Psoas muscle (tissue), 8 donors: ENCODE data around the gene CD55. TPM values are rescaled to one million over a fixed set of nuclear protein-coding genes. Genes with fewer than 3 reads are reported as not detected.

Experiments used
- ATAC-seq, 4 donors: fragments of 200-7000 bp; cut with Tn5 transposase; one replicate each; pipeline ENCODE4 v1.9.1; 2020; ENCODE audit warnings: moderate library complexity in 3 of 4, mild to moderate bottlenecking in 2 of 4
- DNase-seq, 2 donors: peaks; one replicate each; pipeline ENCODE4 v3.0.0-alpha.2; 2020
- H3K27ac ChIP-seq: fragments of 200-600 bp; one replicate; pipeline ENCODE4 v1.8.0; 2022
- H3K27me3 ChIP-seq, 3 donors: fragments of 200-600 bp in 1 of 3; one replicate each; pipeline versions ENCODE4 v1.6.1 to v1.8.0; 2013 to 2022; ENCODE audit warnings: low read length in 2 of 3, mild to moderate bottlenecking in 2 of 3, moderate library complexity in 1 of 3; ENCODE audit not compliant: insufficient read depth in 3 of 3
- H3K36me3 ChIP-seq, 2 donors: fragments of 200-600 bp in 1 of 2; one replicate each; pipeline versions ENCODE4 v1.6.1 to v1.8.0; 2013 to 2022; ENCODE audit warnings: low read depth in 1 of 2, mild to moderate bottlenecking in 1 of 2, moderate library complexity in 1 of 2; ENCODE audit not compliant: insufficient read depth in 1 of 2
- H3K4me1 ChIP-seq: fragments of 200-600 bp; one replicate; pipeline ENCODE4 v1.8.0; 2022
- H3K4me3 ChIP-seq: fragments of 200-600 bp; one replicate; pipeline ENCODE4 v1.8.0; 2022; ENCODE audit warnings: mild to moderate bottlenecking
- H3K9me3 ChIP-seq: fragments of 200-600 bp; one replicate; pipeline ENCODE4 v1.8.0; 2022
- WGBS, 3 donors: extraction: QIAGEN DNeasy Blood & Tissue Kit; methylation state at CpG; one replicate each; pipeline versions ENCODE4 v1.1.6 to v1.1.7; 2013; 5-methylcytosine and 5-hydroxymethylcytosine counted together
- intact Hi-C, 2 donors: fragments of 100-400 bp; cut with DNase I; formaldehyde crosslinking; loops; one replicate each; pipeline versions ENCODE4 v1.11.0 to v1.14.2; 2022
- long read RNA-seq, 2 donors: library from polyadenylated mRNA; unstranded; transcript quantifications; one replicate each; pipeline ENCODE4 v2.0.0, GENCODE V29; 2021
- polyA plus RNA-seq, 3 donors: library from polyadenylated mRNA; stranded (reverse); fragments of 200-250 nt; gene quantifications; one replicate each; pipeline ENCODE4 v1.2.3, GENCODE V29; 2013
- total RNA-seq, 4 donors: library from RNA; stranded (reverse); fragmentation: NEBNext Ultra II Directional in 2 of 4; extraction: Animal tissue kit (Norgen Biotek cat#: 25700) in 2 of 4; gene quantifications; one replicate each; pipeline versions ENCODE4 v1.2.1 to v1.2.4, GENCODE V29; 2021 to 2023
- TF ChIP-seq, protein P1 (sequence below): fragments of 200-600 bp; IDR thresholded peaks from one replicate; pipeline ENCODE4 v1.8.0; 2022; ENCODE audit warnings: antibody characterized with exemption
- donor health status: healthy with polysubstance abuse.
- donor health status: DM: no; HTN: no; CAD: no; lungs with moderate emphysema.
- donor health status: Bipolar disorder and iron deficiency.
- donor health status: healthy.
- donor health status: DM: yes; HTN: yes; CAD: no.
- donor health status: DM: no; HTN: no; CAD: no.
- donor health status: DM: no; HTN: no; CAD: no.
- donor health status: DM: yes; HTN: yes; CAD: no.

Gene CD55
- total RNA-seq = 100 to 1,000 TPM in 2 of 4 donors, 10 to 100 TPM in 2; 44.2 to 108 (median 81.9) TPM
- 100 to 1,000 TPM in 2 of 3 donors, 10 to 100 TPM in 1; 85.6 to 318 (median 121) TPM for polyA plus RNA-seq
- long read RNA-seq, donor 1, transcript CD55-201 (11 exons, 2,220 nt) = minor isoform, 14 of 60 reads
- long read RNA-seq, donor 1, transcript CD55-204 (10 exons, 2,892 nt) = major isoform, 29 of 60 reads
- long read RNA-seq, donor 1, partial matches to known transcripts = 6 of 60 reads
- long read RNA-seq, donor 1, other reads (novel, unspliced or antisense) = 8 of 60 reads
- long read RNA-seq, donor 2, transcript CD55-201 (11 exons, 2,220 nt) = minor isoform, 28 of 245 reads
- long read RNA-seq, donor 2, transcript CD55-203 (10 exons, 1,691 nt) = minor isoform, 26 of 245 reads
- long read RNA-seq, donor 2, transcript CD55-204 (10 exons, 2,892 nt) = major isoform, 135 of 245 reads
- long read RNA-seq, donor 2, partial matches to known transcripts = 10 of 245 reads
- long read RNA-seq, donor 2, other reads (novel, unspliced or antisense) = 46 of 245 reads

DNA sequence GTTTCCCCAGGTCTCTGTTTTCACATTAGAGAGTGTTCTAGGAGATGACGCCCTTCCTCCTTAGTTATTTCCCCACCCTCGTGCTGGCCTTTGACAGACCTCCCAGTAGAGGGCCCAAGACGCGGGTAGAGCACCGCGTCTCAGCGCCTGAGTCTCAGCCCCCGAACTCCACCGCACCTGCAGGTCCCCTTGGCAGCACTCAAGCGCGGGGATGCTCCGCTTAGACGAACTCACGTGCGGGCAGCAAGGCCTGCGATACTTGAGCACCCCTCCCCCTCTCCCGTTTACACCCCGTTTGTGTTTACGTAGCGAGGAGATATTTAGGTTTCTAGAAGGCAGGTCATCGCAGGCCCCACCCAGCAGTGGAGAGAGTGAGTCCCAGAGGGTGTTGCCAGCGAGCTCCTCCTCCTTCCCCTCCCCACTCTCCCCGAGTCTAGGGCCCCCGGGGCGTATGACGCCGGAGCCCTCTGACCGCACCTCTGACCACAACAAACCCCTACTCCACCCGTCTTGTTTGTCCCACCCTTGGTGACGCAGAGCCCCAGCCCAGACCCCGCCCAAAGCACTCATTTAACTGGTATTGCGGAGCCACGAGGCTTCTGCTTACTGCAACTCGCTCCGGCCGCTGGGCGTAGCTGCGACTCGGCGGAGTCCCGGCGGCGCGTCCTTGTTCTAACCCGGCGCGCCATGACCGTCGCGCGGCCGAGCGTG is at the start of gene CD55:
Gene CD55, plus strand, starts transcription at position 600 of the 711 bp plus-strand sequence. Its CDS starts 88 bp downstream, at position 688.
- DNase-seq (peak; percentile 95 to 98), ATAC-seq (peak; percentile 93 to 96 (median 94))
- intact Hi-C loops = no loop called here
- 0 to 1% (median 1%) methylated on average over 48 to 53 of the region's 53 CpGs for WGBS, 3 donors
- Histone ChIP-seq H3K4me1 (peaks cover 46% of the 10 kb centered on the region), H3K36me3 (peaks cover 2 to 35% of the 10 kb centered on the region in 2 donors), H3K27me3 (no peaks in the 10 kb centered on the region), H3K4me3 (peak within 1 kb of the TSS; percentile 96), H3K27ac (peak within 1 kb of the TSS; percentile 98), H3K9me3 (no peaks in the 10 kb centered on the region)
- TF ChIP-seq, protein P1, sequence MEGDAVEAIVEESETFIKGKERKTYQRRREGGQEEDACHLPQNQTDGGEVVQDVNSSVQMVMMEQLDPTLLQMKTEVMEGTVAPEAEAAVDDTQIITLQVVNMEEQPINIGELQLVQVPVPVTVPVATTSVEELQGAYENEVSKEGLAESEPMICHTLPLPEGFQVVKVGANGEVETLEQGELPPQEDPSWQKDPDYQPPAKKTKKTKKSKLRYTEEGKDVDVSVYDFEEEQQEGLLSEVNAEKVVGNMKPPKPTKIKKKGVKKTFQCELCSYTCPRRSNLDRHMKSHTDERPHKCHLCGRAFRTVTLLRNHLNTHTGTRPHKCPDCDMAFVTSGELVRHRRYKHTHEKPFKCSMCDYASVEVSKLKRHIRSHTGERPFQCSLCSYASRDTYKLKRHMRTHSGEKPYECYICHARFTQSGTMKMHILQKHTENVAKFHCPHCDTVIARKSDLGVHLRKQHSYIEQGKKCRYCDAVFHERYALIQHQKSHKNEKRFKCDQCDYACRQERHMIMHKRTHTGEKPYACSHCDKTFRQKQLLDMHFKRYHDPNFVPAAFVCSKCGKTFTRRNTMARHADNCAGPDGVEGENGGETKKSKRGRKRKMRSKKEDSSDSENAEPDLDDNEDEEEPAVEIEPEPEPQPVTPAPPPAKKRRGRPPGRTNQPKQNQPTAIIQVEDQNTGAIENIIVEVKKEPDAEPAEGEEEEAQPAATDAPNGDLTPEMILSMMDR = peak; percentile 30

DNA sequence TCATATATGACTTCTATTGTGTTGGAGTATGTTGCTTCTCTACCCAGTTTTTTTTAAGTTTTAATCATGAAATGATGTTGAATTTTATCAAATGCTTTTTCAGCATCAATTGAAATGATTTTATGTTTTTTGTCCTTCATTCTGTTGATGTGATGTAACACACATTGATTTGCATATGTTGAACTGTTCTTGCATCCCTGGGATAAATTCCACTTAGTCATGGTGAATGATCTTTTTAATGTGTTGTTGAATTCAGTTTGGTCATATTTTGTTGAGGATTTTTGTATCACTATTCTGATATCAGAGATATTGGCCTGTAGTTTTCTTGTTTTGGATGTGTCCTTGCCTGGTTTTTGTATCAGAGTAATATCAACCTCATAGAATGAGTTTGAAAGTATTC is 46.6 kb upstream of the CD55 start:
- H3K9me3 ChIP-seq = peaks cover 9% of the 10 kb centered on the region
- no peak overlapping the region for H3K27ac ChIP-seq
- H3K27me3 ChIP-seq = no peaks in the 10 kb centered on the region
- no peak for DNase-seq
- ATAC-seq = no peak
- no peaks in the 10 kb centered on the region for H3K4me1 ChIP-seq
- no peak overlapping the region for H3K4me3 ChIP-seq
- intact Hi-C loops = no loop called here
- TF ChIP-seq, protein P1 = no peak
- no peaks in the 10 kb centered on the region for H3K36me3 ChIP-seq

GRCh38 chr1:207276465-207276864 is 45.0 kb upstream of the CD55 start:
- H3K4me3 ChIP-seq = no peak overlapping the region
- H3K36me3 ChIP-seq = no peaks in the 10 kb centered on the region
- H3K27ac ChIP-seq = no peak overlapping the region
- TF ChIP-seq, protein P1 = no peak
- 88 to 93% (median 91%) methylated on average over 1 of the region's 1 CpG for WGBS, 3 donors
- intact Hi-C loops = no loop called here
- H3K9me3 ChIP-seq = peaks cover 9% of the 10 kb centered on the region
- ATAC-seq = no peak
- no peak for DNase-seq
- H3K4me1 ChIP-seq = no peaks in the 10 kb centered on the region
- no peaks in the 10 kb centered on the region for H3K27me3 ChIP-seq

GRCh38 chr1:207277241-207277640 is 44.2 kb upstream of the CD55 start:
- WGBS, 3 donors = 63 to 79% (median 78%) methylated on average over 1 of the region's 1 CpG
- peaks cover 9% of the 10 kb centered on the region for H3K9me3 ChIP-seq
- no peak for DNase-seq
- H3K36me3 ChIP-seq = no peaks in the 10 kb centered on the region
- no peak for ATAC-seq
- no peaks in the 10 kb centered on the region for H3K27me3 ChIP-seq
- intact Hi-C loops = no loop called here
- H3K27ac ChIP-seq = no peak overlapping the region
- H3K4me1 ChIP-seq = no peaks in the 10 kb centered on the region
- H3K4me3 ChIP-seq = no peak overlapping the region
- TF ChIP-seq, protein P1 = no peak
